GM23338 (cell line): Measurements from ENCODE around the gene KIAA0586.

Source experiments
- CTCF ChIP-seq, 2 experiments: fragments of 200-600 bp in 1 of 2; sonication (generic) in 1 of 2; conservative IDR thresholded peaks; 2 replicates each; pipeline versions ENCODE4 v1.5.1 to v1.6.1; 2016 to 2017; ENCODE audit warnings: antibody characterized with exemption in 2 of 2, low read depth in 2 of 2, mild to moderate bottlenecking in 2 of 2, moderate library complexity in 1 of 2
- ETS1 ChIP-seq: IDR thresholded peaks from 2 replicates; pipeline ENCODE4 v1.6.1; 2016; ENCODE audit warnings: antibody characterized with exemption
- EZH2 ChIP-seq: fragments of 200-600 bp; sonication (generic); IDR thresholded peaks from one replicate; pipeline ENCODE4 v1.8.0; 2017; ENCODE audit warnings: antibody characterized with exemption, mild to moderate bottlenecking, low read depth; ENCODE audit not compliant: unreplicated experiment
- EZH2phosphoT487 ChIP-seq: fragments of 200-600 bp; sonication (generic); IDR thresholded peaks from one replicate; pipeline ENCODE4 v1.8.1; 2018; ENCODE audit warnings: antibody characterized with exemption; ENCODE audit not compliant: unreplicated experiment
- JUNB ChIP-seq: IDR thresholded peaks from one replicate; pipeline ENCODE4 v1.6.1; 2016; ENCODE audit warnings: antibody characterized with exemption; ENCODE audit not compliant: unreplicated experiment
- POLR2AphosphoS5 ChIP-seq: IDR thresholded peaks from 2 replicates; pipeline ENCODE4 v1.6.1; 2016; ENCODE audit warnings: antibody characterized with exemption, low read depth
- REST ChIP-seq: IDR thresholded peaks from one replicate; pipeline ENCODE4 v1.6.1; 2018; ENCODE audit warnings: antibody characterized with exemption; ENCODE audit not compliant: unreplicated experiment
- ZNF331 ChIP-seq: fragments of 250-450 bp; sonication (Bioruptor Pico); IDR thresholded peaks from 2 replicates; pipeline ENCODE4 v1.5.0; 2020; ENCODE audit warnings: low read depth, mild to moderate bottlenecking, moderate library complexity
- ZNF462 ChIP-seq: fragments of 250-450 bp; sonication (Bioruptor Pico); IDR thresholded peaks from 2 replicates; pipeline ENCODE4 v1.5.0; 2020; ENCODE audit warnings: mild to moderate bottlenecking, moderate library complexity

GRCh38 chr14:58533446-58533845, 105.9 kb downstream of the KIAA0586 start:
- TF ChIP-seq CTCF (conservative IDR thresholded peaks at IDR 0.05; ENCODE audit: low read depth in 2 of 2): no peak
- no peak for TF ChIP-seq REST
- no peak for TF ChIP-seq JUNB
- no peak for TF ChIP-seq EZH2
- no peak for TF ChIP-seq ETS1
- TF ChIP-seq ZNF331 (CRISPR knock-in tag): no peak
- TF ChIP-seq POLR2AphosphoS5: no peak
- no peak for TF ChIP-seq ZNF462 (CRISPR knock-in tag)
- TF ChIP-seq EZH2phosphoT487: no peak
